Stimulated activated CD8-positive, alpha-beta memory T cell treated with anti-CD3 and anti-CD28 coated beads, Interleukin-12 subunit alpha, Interleukin-12 subunit beta, amount 100 ng/mL, for 24 hours (primary cell): ENCODE results near the gene HIVEP2.

Experiments used
- DNase-seq: peaks from one replicate; pipeline ENCODE4 v3.0.0-alpha.2; 2020; ENCODE audit errors: extremely low read depth

HIVEP2 gene

DNA sequence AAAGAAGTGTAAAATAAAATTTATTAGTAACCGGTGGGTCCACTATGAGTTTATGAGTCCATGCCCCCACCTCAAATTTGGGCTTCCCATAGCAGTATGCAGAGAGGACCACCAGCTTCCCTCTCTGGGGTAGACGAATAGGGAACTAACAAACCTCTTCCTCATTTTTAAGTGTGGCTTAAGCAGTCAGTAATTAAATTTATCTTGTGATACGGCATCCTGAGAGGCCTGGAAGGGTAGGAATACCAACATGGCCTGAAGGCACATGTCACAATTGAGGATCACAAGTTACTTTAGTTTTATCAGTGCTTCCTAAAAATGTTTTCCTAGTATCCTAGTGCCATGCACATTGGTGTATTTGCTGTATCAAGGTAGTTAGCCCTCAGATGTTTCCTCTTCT lies 239.9 kb downstream of the HIVEP2 start:
- no peak for DNase-seq

DNA sequence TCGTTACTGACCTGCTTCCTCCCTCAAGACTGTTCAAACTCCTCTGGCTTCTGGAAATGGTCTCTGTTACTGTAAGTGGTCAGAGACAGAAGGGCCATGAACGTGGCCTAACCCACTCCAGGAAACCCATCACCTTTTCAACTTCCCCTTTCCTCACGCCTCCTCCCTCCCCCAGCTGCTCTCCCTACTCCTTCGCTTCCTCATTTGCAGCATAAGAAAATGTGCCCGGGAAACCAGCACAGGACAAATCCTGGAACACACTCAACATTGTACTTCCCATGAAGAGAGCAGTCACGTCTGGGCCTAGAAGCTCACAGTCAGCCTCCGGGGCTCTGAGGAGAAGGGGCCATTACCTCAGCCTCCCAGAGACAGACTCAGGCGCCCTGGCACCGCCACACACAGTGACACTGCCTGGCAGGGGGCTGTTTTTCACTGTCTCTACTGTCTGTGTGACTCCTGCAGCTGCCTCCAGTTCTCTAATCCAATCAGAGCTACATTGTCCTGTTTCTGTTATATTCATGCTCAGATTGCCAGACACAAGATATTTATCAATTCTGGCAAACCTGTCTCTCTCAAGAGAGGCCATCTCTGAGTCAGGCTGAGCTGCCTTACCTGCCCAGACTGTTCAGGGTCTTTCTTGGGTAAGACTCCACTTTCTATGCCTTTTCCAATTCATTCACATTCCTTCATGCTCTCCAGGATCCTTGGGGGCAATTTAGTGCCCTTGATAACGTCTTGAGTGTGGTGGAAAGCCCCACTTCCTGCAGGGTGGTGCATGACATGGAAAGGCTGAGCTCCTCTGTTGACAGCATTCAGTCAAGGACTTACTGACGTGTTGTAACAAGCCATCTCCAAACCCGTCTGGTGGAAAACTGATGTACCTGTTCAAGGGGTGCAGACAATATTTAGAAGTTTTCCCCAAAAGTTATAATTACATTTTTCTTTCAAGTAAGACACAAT lies 242.2 kb downstream of the HIVEP2 start:
- DNase-seq, result no peak
